ENCODE measurements around the gene PAK6.

The PAK6 gene

DNA sequence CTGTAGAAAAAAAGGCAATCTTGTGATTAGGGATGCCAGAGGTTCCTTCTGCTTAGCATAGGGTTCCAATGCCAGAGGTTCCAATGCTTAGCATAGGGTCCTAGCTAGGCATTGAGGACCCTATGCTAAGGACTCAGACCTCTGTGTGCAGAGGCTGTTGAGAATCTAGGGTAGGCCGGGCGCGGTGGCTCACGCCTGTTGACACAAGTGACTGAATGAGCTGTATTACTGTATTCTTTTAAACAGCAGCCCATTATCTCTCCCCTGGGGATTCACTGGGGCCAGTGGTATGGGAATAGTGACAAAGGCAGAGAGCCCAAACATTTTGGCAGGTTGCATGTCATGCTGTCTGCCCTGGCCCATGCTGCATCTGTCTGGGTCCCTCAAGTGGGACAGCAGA, 16.2 kb downstream of the PAK6 start:
- DNase-seq = no peak

DNA sequence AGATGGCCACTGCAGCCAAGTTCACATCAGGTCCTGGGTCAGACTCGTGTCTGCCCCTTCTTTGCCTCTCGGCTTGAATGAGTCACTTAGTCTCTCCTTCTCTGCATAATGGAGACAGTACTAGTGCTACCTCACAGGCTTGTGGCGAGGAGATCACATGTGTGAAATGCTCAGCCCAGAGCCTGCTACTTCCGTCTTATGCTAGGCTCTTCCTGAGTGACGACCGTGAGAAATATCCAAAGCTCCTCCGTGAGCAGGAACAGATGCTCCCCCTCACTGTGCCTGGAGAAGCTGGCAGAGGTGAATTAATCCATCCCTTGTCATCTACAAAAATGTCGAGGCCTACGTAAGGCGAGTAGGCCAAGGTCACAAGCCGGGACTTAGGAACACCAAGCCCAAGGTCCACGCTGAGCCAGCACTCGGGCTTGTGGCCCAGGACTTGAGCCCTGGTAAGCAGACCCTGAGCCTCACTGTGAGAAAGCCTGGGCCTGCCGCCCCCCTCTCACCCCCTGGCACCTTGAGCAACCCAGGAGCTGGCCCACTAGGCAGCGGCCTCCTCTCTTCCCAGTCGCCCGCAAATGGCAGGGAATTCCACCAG, 17.9 kb downstream of the PAK6 start:
- DNase-seq = no peak

DNA sequence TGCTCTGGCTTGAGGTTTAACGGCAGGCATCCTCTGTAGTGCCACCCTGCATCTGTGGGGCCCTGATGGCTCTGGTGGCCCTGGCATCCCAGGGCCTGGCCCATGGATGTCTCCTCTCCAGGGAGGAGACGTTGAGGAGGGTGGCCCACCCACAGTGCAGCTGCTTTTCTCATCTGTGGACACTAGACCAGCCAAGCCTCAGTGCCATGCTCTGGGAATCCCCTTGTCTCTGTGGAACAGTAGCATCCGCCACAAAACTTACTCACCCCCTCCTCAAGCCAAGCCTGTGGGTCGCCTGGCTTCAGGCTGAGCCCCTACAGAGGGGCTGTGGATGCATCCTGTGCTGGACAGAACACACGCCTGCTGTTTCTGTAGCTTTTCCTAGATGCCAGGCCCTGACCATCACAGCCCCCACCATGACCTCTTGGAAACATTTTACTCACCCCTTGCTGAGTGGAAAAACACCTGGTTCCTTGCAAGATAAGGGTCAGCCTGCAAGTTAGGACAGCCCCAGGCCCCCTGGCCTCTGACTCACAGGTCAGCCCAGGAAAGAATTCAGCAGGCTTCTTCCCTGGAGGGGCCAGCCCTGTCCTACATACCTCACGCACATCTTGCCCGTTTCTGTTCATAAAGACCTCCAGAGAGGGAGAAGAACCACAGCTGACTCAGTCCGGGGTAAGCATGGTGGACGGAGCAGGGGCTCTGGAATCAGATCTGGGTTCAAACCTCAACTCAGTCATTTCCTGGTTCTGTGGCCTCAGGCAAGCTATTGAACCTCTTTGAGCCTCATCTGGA, 19.0 kb downstream of the PAK6 start:
- DNase-seq = no peak

DNA sequence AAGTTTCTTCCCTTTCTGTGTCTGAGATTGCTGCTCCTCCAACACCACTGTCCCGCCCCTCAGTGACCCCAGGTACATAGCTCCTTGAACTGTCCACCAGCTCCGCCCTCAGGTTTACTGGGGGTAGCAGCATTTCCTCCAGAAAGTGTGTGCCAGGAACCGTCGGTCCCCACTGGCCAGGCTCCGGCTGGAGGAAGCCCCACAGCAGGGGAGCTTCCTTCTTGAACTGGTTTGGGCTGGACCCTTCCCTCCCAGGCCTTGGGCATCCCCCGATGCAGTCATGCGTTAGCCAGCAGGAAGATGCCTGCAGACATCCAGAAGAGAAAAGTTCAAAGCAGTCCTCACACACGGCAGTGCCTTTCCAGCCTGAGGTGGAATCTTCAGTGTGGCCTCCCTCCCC, 19.7 kb downstream of the PAK6 start:
- DNase-seq = no peak

GRCh38 chr15:40259021-40259420, 20.2 kb downstream of the PAK6 start:
- DNase-seq = no peak

GRCh38 chr15:40263024-40263754, 24.3 kb downstream of the PAK6 start:
- DNase-seq = no peak

GRCh38 chr15:40264321-40265153, 25.7 kb downstream of the PAK6 start:
- DNase-seq = no peak

DNA sequence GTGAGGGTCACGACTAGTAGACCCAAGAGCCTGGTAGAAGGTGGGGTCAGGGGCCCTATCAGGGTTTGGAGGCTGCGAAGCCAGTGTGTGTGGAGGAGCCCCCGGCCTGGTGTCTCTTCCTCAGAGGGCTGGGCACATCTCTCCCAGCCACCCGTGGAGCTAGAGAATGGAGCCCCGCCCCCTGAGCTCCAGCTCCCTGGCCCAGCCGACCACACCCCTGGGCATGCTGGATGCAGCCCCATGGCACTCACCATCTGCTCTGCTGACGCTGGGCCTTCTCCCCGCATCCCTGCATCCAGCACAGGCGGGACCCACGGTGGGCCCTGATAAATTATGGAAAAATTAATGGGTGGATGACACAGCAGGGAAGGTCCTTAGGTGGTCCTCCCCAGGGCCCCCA, 26.5 kb downstream of the PAK6 start:
- DNase-seq = no peak

- no peak for DNase-seq
Observed at GRCh38 chr15:40265875-40266274, 27.0 kb downstream of the PAK6 start.

DNA sequence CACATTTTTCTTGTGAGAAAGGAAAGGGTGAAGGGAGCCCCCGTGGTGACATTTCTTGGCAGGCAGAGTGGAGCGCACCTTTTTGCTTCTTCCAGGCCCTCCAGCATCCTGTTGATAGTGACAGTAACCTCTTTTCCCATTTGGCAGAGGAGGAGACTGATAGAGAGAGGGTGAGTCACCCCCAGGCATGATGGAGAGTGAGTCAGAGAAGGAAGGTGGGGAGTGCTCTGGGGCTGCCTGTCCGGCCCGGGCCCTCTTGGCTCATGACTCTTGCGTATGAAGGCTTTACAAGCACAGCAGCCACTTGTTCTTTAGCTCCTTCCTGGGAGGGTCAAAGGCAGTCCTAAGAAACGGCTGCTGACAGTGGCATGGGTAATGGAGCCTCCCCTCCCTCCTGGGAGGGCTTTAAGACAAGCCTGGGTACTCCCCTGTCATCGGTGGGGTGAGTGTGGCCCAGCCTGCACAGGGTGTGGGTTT, 28.0 kb downstream of the PAK6 start:
- peak in 3 of 51 donors; percentile 45 to 58 (median 47) for DNase-seq

DNA sequence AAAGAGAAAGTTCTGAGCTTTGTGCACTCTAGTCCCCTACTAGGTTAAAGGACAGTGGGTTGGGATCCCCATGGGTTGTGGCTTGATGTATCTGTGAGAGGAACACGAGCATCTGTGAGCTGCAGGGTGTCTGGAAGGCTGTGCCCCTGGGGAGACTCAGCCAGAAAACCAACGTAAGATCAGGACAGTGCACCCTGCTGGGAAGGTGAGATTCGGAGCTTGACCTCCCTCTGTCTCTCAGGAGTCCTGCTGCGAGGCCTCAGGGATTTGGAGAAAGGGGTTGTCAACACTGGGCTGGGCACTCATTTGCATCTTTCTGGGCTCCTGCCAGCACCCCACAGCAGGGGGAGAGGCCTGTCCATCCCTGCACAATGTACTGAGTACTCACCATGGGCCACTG, 28.8 kb downstream of the PAK6 start:
- no peak for DNase-seq

GRCh38 chr15:40269604-40270003, 30.7 kb downstream of the PAK6 start:
- no peak for DNase-seq

DNA sequence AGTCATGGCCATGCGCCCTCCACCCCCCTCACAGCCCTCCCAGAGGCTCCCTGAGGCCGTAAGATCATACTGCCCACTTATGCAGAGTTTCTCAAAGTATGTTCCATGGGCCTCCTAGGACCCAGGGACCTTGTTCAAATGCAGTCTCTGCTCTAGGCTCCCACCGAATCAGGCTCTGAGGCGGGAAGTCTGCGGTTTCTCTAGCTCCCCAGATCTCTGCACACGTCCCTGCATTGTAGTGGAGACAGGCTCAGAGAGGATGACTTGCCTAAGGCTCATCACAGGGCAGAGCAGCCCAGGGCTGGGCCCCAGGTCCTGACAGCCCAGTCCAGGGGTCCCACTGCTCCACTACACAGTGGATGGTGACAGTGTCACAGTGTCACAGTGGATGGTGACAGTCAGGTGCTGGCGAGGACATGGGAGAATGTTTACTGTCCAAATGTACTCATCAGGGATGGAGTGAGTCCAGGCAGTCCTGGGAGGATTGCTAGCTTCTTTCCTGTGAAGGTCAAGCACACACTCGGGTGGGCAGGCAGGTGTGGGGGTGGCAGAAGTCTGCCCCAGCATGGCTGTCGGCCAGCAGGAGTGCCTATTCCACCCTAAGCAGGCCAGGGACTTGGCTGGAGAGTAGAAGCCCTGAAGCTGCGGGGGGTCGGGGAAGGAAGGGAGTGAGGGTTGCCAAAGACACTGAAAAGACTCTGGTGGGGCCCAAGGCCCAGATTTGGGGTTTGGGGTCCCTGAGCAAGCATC, 31.6 kb downstream of the PAK6 start:
- no peak for DNase-seq

- DNase-seq = no peak
Observed at GRCh38 chr15:40271685-40272484, 33.0 kb downstream of the PAK6 start.

DNA sequence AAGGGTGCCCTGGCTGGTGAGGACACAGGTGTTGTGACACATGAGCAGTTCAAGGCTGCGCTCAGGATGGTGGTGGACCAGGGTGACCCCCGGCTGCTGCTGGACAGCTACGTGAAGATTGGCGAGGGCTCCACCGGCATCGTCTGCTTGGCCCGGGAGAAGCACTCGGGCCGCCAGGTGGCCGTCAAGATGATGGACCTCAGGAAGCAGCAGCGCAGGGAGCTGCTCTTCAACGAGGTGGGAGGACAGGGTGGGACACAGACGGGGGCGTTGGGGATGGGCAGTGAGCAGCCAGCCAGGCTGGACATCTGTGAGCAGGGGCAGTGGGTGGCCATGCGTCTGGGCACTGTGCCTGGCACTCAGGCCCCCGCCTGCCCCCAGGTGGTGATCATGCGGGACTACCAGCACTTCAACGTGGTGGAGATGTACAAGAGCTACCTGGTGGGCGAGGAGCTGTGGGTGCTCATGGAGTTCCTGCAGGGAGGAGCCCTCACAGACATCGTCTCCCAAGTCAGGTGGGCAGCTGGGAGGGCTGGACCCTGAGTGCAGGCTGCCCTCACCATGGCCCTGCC, 33.7 kb downstream of the PAK6 start:
- no peak for DNase-seq

- DNase-seq = no peak
Observed at GRCh38 chr15:40273428-40273827, 34.6 kb downstream of the PAK6 start.

GRCh38 chr15:40274350-40275274, 35.7 kb downstream of the PAK6 start:
- peak in 48 of 51 donors; percentile 9 to 80 (median 53) for DNase-seq

DNA sequence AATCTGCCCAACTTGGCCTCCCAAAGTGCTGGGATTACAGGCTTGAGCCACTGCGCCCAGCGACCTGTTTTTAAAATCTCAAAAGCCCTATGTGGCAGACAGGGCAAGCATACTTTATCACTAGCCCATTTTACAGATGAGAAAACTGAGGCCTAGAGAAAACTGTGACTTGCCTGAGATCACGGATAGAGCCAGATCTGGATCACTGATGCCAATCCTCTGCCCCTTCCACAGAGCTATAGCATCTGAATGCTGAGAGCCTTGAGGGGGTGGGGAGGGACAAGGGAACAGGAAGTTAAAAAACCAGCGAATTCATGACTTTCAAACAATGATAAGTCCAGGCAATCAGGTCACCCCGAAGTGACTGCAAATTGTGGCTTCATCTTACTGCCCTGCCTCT, 36.7 kb downstream of the PAK6 start:
- no peak for DNase-seq

All from hypothalamus (tissue), 51 donors.